ENCODE measurements around the gene ABHD18.

ABHD18 gene

DNA sequence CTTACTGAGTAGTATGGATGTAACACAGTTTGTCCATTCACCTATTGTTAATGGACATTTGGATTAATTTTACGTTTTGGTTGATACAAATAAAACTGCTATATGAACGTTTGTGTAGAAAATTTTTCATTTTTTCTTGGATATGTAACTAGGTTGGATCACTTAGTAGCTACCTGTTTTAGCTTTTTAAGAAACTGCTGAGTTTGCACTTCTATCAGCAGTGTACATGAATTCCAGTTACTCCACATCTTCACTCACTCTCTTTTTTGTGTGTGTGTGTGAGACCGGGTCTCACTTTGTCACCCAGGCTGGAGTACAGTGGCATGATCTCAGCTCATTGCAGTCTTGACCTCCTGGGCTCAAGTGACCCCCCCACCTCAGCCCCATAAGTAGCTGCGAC is 111.3 kb downstream of the ABHD18 start:
- no peak for FAIRE-seq

Measured in A204.1 (cell line).